ENCODE results near the gene MACROD2. TPM values are rescaled to one million over a fixed set of nuclear protein-coding genes. Genes with fewer than 3 reads are reported as not detected.

The MACROD2 gene
- total RNA-seq, 1 donor from 2014 or later: 0.85 TPM

DNA sequence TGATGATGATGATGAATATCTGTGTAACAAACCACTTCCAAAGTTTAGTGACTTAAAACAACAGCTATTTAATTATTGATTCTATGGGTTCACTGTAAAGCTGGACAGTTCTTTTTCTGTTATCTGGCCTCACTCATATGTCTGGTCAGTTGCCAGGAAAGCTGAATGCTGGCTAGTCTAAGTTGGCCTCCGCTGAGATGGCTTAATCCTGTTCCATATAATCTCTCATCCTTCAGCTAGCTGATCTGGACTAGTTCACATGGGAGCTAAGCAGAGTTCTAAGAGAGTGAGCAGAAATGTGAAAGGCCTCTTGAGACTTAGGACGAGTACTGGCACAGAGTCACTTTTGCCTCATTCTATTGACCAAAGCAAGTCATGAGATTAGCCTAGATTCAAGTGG is 676.8 kb downstream of the MACROD2 start:
- no peak for DNase-seq

DNA sequence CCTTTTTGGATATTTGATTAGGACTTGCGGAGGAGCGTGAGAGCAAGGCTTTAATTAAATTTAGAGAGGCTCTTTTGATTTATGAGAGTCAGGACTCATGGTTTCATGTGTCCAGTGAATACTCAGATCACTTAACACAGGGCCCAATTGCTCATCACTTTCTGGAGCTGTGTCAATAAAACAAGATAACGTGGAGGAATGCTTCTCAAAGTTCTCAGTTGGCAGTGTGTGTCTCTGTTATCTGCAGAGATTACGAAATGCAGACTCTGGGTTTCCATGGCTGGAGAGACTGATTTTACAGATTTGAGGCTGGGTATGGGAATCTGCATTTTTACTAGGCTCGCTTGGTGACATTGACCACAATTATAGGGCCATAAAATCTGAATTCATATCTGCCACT is 677.8 kb downstream of the MACROD2 start:
- DNase-seq: no peak

DNA sequence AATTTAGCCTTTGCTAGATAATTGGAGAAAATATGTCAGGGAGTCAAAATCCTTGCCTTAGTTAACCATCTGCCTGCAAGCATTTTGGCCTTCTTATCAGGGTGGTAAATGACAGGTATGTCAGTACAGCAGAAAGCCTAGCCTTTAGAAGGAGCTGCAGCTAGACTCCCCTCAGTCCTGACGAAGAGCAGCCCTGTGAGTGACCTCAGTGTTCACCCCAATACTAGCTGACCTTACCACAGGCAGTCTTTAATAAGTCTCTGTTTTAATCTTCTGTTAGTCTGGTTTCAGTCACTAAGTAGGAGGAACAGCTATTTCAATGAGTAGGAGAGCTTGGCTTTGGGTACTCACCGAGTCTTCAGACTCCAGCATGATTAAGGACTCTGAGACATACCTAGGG is 682.1 kb downstream of the MACROD2 start:
- no peak for DNase-seq

DNA sequence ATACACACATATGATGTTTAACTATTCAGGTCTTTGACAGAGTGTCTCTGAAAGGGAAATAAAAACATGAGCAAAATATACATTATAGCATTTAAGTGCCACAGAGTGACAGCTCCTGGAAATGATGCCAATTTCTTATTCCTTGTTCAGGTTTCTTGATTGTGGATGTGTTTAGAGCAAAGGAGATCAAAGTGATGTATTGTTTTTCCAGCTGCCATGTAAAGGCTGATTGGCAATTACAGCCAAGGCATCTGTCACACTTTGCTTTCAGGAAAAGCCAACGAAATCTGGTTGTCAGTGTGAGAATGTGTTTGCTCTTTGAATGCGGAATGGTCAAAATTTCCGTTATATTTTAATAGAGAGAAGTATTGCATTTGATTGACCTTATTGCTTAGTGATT is 689.9 kb downstream of the MACROD2 start:
- no peak for DNase-seq

DNA sequence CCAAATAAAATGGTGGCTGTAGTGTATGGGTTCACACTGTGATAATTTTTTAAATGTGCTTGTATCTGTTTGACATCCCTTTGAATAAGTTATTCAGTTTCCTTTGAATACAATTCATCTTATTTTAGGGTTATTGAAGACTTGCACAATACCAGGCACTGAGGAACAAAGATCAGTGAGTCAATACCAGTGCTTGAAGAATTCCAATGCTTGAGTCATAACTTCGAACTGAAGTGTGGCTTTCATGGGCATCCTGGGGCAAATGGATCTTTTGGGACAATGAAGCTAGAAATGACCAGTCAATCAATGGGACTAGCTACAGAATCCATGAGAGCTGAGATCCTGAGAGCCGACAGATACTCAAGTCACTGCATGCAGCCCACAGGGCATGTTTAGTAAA is 692.0 kb downstream of the MACROD2 start:
- DNase-seq: no peak

DNA sequence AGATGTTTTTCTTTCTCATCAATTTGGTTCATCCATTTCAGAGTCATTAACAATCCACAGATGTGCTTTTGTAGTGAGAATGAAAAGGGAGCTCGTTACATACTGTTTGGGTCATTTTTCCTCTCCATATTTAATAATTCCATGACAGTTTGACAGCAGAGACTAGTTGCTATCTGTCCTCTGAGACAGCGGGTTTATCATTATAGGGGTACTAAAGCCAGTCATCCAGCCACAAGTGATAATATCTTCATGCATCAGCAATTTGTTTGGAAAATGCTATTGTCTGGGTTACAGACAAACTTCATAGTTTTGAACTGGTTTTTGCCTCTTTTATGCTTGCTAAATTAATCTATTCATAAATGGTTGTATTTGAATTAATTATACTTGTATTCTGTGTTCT is 692.7 kb downstream of the MACROD2 start:
- DNase-seq: no peak

DNA sequence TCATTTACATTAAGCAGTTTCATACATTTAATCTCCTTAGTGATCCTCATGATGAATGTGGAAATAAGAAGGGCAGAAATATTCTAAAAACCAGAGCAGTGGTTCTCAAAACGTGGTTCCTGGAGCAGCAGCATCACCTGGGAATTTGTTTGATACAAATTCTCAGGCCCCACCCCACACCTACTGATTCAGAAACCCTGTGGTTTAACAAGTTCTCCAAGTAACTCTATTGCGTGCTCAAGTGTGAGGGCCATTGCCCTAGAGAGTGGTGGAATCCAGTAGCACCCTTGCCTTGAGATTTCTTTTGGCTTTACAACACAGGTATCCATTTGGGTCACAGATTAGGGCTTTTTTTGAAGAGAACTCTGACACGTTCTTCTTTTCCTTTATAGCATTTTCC is 696.7 kb downstream of the MACROD2 start:
- DNase-seq: no peak

DNA sequence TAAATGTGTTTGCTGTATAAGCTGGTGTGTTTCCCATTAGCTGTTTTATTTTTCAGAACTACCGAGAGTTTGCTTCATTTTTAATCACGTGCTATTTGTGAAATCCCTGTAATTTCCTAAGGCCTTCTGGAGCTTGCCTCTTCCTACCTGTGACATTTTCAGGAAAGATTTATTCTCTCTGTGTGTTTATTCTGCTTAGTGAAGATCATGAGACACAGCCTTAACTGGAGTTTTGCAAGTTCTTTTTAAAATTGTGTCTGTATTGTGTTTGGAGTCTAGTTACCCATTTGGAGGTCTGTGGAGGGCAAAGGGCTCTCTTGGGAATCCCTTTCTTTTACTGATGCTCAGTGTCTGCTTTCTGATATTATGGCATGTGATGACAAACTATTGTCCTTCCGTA is 701.2 kb downstream of the MACROD2 start:
- DNase-seq: no peak

DNA sequence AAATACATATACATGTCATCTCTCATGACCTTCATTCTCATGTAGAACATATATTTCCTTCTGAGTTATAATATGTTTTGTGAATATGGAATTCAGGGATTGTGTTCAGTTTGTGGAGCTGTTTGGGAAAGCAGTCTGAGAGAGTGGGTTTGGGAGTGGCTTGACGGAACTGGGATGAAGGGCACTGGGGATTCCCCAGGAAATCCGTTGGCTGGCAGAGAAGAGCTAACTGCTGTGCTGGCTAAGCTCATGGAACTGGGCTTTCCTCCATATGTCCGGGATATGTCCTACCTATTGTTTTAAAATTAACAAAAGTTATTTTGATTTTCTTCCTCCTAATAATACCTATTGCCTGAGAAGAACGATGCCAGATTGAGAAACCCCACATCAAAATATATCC is 701.6 kb downstream of the MACROD2 start:
- DNase-seq: peak; percentile 10

DNA sequence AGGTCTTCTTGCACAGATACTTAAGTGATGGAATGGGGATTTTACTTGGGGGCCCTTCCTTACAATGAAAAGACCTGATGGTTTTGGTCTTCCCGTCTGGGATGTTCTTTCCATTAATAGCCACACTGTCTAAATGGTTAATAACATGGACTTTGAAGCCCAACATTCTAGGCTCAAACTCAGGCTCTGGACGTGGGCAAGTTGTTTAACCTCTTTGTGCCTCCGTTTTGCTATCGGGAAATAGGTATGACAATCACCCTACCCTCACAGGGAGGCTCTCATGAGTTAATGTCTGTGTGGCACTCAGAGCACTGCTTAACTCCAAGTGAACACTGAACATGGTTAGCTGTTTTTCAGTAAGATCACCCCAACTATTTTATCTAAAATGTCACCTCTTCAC is 702.8 kb downstream of the MACROD2 start:
- no peak for DNase-seq

DNA sequence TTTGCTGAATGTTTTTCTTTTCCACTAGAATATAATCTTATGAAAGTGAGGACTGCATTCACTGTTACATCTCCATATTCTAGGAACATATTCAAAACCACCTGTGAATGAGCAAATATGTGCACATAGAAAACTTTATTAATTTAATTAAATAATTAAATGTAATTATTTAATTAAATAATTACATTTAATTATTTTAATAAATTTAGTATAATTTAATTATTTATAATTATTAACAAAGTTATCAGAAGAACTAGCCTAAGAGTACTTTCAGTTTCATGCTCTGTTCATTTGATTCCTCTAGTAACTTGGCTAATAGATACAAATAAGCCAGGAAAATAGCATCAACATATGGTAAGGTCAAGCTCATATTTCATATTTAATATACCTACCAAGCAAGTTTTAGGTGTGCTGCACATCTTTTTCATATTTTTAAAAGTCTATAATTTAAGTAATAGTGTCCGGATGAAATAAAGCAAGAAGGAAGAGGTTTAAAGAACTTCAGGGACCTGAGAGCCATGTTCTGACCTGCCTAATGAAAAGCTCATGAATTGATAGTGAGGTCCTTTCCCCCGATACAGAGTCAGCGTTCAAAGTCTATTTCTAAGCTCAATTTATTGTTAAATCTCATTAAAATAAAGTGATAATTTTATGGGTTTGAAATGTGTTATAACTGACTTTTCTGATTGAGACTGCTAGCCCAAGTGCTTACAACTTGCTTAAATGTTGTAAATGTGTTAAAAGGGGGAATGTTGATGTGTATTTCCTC is 703.5 kb downstream of the MACROD2 start:
- no peak for DNase-seq

DNA sequence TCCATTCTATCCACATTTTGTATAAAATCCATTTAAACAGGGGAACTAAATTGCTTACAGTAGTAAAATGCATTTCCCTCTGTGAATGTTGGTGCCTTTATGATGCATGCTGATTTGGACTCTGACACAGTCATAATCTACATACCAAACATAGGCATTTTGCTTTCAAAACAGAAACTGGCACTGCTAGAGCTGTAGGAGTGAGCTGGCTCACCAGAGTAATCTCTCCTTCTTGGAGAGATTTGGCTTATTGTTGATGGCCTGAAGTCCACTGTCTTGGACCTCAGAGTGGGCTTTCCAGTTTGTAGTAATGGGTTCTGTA is 705.3 kb downstream of the MACROD2 start:
- DNase-seq: no peak

DNA sequence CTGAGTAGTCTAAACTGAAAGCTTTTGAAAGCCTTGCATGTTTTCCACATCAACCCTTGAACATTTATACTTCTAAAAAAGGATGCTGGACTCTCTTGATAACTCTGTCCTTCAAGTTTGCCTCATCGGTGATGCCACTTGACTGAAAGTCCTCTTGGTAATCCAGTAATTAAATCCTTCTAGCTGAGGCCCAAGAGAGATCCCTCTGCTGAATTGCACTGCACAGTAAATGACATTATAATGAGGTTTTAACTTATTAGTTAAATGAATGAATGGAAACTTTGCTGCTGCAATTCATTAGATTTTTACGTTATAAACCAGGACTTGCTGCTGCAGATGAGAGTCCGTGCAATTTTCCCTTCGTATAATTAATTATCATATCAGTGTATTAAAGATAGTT is 706.0 kb downstream of the MACROD2 start:
- DNase-seq: no peak

DNA sequence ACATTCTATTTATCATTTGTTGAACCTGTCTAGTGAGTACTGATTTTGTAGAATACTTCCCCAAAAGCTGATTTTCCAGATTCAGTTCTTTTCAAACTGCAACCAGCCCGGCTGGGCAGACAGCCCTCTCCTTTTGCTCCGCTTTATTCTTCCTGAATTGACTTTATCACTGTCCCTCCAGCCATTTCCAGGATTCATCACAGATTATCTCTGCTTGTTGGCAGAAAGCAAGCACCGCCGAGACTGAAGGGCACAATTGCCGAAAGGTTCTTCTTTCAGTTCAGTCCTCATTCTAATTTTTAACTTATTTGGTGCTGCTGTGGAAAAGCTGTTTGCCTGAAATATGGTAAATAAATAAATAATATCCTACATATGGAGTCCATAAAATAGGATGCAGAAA is 711.2 kb downstream of the MACROD2 start:
- DNase-seq: no peak

DNA sequence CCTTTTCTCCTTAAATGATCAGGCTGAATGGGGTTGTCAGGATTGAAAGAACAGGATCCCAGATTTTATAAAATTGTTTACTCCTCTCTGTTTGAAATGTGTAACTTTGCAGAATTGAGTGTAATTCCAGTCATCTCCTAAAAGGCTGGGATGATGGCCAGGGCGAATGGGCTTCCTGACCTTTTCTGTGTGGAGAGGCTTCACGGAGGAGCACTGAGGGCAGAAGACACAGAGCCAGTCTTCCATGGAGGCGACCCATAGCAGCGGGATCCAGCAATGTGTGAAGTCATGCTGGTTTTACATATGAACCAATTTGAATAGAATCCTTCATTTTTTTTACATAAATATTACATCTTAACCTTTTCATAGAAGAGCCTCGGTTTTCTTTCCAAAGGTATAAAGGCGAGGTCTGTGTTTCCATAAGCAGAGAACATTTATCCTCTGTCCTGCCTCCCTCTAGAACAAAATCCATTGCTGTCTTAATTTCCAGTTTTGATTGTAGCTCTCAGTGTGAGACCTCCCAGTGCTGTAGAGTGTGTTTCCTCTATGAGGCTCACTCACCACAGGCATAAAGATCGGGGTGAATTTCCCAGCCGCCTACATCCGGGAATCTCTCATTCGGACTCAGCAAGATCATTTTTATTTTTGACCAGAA is 711.8 kb downstream of the MACROD2 start:
- no peak for DNase-seq

DNA sequence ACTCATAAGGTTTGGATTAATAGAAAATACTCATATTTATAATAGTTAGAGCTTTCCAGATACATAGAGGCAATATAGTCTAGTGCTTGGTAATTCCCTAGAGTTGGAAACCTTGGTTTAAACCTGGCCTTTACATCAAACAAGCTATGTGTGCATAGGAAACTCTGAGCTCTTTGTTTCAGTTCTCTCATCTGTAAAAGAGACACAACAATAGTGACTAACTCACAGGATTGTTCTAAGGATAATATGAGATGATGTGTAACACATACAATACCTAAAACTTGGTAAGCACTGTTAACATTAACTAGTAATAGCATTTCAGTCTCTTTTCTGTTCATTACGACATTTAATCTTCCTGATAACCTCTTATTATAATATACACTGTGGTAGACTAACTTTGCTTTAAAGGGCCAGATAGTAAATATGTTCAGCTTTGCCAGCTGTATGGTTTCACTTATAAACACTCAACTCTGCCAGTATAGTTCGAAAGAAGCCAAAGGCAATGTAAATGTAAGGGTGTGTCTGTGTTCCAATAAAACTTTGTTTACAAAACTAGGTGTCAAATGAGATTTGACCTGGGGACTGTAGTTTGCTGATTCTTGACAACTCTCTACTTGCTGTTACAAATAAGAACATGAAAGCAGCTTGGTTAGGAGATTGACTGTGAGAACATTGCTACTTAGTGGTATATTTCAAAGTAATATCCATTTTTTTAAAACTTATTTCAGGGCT is 712.7 kb downstream of the MACROD2 start:
- no peak for DNase-seq

DNA sequence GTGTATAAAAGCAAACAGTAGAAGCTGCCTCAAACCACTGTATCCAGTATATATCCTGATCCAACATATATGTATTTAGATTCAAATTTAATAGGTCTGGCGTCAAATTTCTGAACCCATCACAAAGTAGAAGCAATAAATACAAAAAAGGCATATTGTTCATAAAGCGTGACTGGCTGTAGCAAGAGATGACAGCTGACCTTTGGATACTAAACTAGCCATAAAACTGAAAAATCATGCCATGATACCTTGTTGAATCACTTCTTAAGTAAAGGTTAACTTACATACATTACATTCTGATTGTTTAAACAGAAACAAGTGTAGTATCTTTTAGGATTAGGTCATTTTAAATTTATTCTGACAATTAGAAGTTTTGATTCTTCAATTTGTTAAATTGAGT is 714.1 kb downstream of the MACROD2 start:
- DNase-seq: no peak

DNA sequence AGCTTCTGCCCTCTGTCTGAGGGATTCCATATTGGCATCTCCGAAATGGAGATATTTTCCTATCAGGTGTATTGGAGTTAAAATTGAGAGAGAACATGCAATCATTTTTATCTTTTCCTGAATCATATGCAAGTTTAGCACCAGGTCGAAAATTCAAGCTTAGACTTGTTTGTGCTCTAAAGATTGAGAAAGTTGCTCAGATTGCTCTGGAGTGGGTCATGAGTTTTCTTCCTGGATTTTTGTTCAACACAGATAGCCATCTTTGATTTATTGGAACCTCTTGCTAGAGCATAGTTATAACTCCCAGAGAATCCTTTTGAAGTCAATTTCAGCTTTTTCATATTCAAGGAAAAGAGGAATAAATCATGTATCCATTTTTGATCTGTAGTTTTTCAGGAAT is 715.6 kb downstream of the MACROD2 start:
- no peak for DNase-seq

DNA sequence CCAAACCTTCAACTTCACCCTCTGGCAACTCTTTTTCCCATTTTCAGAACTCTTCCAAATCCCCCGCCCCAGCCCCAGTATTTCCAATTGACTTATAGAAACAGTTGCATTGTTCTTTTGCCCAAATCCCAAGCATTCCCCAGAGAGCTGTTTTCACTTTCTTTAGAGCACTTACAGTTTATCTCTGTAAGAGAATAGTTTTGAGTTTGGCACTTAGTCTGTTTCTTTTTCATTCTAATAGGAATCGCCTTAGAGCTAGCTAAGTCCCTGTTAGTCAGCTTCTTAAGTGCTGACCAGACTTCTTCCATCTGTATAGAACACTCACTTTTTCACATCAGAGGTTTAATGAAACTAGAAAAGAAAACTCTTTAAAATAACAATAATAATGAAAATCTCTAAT is 716.3 kb downstream of the MACROD2 start:
- no peak for DNase-seq

DNA sequence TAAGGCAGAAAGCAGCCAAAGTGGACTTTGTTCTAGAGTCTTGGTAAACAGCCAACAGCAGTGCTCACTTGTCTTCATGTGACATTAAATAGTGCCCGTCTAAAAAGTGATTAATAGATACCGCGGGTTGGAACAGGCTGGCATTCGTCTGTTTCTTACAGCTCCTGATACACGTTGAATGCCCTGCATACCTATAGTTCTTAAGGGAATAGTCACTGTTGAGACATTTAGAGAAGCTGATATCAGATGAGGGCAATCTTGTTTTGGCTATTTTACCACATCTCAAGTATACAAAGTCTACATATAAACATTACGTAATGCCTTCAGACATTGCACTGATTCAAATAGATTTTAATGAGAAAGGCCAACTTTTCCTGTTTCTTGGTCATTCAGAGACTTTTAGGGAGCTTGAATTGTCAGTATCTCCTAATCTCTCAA is 717.0 kb downstream of the MACROD2 start:
- no peak for DNase-seq

DNA sequence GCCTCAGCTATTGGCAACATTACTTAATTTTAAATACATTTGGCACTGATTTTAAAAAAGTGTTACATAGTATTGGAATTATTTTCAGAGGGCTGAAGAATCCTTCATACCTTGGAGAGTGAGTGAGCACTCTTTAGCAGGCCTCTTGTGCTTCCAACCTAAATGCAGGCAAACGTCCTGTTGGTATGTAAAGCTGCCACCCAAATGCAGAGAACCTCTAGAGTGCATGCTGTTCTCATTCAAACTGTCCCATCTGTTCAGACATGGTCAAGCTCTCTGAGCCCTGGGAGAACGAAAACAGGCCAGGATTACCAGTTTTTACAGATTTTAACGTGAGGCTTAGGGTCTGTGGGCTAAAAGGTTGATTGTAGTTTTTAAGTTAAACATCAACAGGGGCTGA is 720.1 kb downstream of the MACROD2 start:
- DNase-seq: no peak

DNA sequence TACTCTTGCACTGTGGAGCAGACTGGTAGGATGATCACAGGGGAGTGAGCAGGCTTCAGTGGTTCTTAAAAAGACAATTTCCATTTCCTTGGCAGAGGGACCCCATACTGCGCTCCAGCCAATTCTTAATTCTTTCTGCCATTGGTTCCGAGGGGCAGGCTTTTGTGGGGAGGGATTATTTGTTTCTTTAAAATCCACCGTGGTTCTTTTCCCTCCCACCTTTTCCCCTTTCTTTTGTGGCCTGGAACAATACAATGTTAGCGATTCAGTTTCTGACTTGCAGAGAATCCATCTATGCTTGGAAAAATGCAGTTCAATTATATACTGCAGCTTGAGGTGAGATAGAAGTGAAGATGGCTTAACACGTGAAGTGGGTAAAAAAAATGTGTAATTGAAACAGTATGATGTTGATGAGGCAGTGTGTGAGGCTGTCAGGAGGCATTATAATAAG is 721.1 kb downstream of the MACROD2 start:
- no peak for DNase-seq

DNA sequence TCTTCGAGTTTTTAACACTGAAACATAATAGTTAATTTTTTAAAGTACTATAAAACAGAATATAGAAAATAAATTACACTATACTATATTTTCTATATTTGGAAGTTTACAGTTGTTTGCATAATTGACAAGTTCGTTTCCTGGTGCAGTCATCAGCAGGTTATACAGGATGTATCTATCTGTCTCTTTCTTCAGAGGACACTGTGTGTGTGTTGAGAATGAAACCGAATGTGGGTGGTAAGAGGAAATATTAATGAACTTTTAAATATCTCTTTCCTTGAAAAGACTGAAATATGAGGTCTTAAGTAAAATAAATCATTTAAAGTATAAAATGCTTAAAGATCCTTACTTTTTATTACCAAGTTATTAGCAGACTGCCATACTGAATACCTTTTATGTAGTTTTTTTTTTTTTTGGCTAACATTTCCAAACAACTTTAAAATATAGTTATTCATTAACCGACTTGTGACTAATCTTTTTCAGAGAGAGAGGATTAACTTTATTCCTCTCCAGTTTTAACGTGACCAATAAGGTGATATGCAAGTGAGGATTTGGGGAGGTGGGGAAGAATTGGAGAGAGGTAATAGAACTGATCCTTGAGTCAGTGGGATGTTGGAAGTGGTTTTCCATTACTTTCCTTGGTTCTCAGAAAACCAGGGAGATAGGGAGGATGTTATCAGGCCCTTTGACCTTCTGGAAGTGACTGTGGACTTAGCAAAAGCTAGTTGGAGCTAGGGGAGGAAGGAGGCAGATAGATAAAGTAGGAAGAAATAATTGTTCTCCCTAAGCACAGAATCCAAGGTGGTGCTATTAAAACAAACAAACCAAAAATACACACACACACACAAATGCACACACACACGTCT is 722.1 kb downstream of the MACROD2 start:
- no peak for DNase-seq

All from dermis blood vessel endothelial cell (primary cell).